Right atrium auricular region (tissue), 2 donors: ENCODE results near the gene AGTPBP1. TPM values are rescaled to one million over a fixed set of nuclear protein-coding genes. Genes with fewer than 3 reads are reported as not detected.

Source experiments
- DNase-seq: peaks from one replicate; pipeline ENCODE4 v3.0.0-alpha.2; 2019; ENCODE audit warnings: low spot score
- H3K27ac ChIP-seq, 2 donors: fragments of 200-600 bp; sonication (generic); 1 replicate in 1 of 2; 2 replicates in 1 of 2; pipeline ENCODE4 v1.5.1; 2016 to 2019
- H3K27me3 ChIP-seq, 2 donors: fragments of 200-600 bp; sonication (generic); one replicate each; pipeline versions ENCODE4 v1.5.1 to v1.6.0; 2017 to 2019
- H3K36me3 ChIP-seq: fragments of 200-600 bp; sonication (generic); one replicate; pipeline ENCODE4 v1.5.1; 2016
- H3K4me1 ChIP-seq, 2 donors: fragments of 200-600 bp; sonication (generic); one replicate each; pipeline versions ENCODE4 v1.5.1 to v1.6.0; 2017 to 2019
- H3K4me3 ChIP-seq, 2 donors: fragments of 200-600 bp; sonication (generic); 1 replicate in 1 of 2; 2 replicates in 1 of 2; pipeline ENCODE4 v1.5.1; 2017 to 2019; ENCODE audit warnings: mild to moderate bottlenecking in 1 of 2, moderate library complexity in 1 of 2
- H3K9me3 ChIP-seq, 2 donors: fragments of 200-600 bp; sonication (generic); one replicate each; pipeline ENCODE4 v1.5.1; 2019
- total RNA-seq, 2 donors: library from RNA; depleted of rRNA; stranded (reverse); fragments of >200 nt; gene quantifications; one replicate each; pipeline ENCODE4 v1.1.0, GENCODE V29; 2016
- TF ChIP-seq, protein P1 (sequence below), 2 donors: fragments of 200-600 bp; sonication (generic); IDR thresholded peaks; one replicate each; pipeline ENCODE4 v1.5.1; 2019; ENCODE audit warnings: antibody characterized with exemption in 2 of 2

The AGTPBP1 gene
- total RNA-seq, 2 donors from 2014 or later = 34.1 to 53.2 TPM

DNA sequence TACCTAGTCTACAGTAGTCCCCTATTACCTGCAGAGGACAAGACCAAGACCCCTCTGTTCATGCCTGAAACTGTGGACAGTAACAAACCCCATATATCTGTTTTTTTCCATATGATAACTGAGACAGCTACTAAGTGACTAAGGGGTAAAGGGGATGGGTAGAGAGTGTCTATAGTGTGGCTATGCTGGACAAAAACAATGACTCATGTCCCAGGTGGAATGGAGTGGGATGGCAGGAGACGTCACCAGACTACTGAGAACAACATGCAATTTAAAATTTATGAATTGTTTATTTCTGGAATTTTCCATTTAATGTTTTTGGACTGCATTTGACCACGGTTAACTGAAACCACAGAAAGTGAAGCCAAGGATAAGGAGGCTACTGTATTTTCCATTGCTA lies 171.8 kb downstream of the AGTPBP1 start:
- no peak for DNase-seq
- no peaks in the 10 kb centered on the region for H3K36me3 ChIP-seq
- TF ChIP-seq, protein P1, sequence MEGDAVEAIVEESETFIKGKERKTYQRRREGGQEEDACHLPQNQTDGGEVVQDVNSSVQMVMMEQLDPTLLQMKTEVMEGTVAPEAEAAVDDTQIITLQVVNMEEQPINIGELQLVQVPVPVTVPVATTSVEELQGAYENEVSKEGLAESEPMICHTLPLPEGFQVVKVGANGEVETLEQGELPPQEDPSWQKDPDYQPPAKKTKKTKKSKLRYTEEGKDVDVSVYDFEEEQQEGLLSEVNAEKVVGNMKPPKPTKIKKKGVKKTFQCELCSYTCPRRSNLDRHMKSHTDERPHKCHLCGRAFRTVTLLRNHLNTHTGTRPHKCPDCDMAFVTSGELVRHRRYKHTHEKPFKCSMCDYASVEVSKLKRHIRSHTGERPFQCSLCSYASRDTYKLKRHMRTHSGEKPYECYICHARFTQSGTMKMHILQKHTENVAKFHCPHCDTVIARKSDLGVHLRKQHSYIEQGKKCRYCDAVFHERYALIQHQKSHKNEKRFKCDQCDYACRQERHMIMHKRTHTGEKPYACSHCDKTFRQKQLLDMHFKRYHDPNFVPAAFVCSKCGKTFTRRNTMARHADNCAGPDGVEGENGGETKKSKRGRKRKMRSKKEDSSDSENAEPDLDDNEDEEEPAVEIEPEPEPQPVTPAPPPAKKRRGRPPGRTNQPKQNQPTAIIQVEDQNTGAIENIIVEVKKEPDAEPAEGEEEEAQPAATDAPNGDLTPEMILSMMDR (IDR thresholded peaks at IDR 0.05) = no peak
- H3K4me3 ChIP-seq = no peak overlapping the region
- H3K4me1 ChIP-seq = no peaks in the 10 kb centered on the region
- H3K27ac ChIP-seq = no peak overlapping the region
- no peaks in the 10 kb centered on the region for H3K27me3 ChIP-seq
- no peaks in the 10 kb centered on the region for H3K9me3 ChIP-seq

DNA sequence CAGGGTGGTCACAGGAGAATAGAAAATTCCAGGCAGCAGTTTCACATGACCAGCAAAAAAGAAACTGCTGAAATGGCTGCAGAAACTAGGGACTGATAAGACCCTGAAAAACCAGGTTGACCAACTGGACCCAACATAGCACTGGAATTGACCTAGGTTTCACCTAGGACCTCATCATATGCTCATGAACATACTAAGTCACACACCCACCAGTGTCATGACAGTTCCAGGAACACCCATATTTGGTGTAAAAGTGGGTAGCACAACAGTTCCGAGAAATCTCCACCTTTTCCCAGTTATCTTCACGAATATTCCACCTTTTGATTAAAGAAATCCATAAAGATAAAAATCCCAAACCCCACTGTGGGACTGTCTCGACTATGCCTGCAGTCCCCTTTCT lies 182.2 kb downstream of the AGTPBP1 start:
- Histone ChIP-seq H3K4me1 (no peaks in the 10 kb centered on the region), H3K36me3 (no peaks in the 10 kb centered on the region), H3K27me3 (no peaks in the 10 kb centered on the region), H3K27ac (no peak overlapping the region), H3K9me3 (no peaks in the 10 kb centered on the region), H3K4me3 (no peak overlapping the region)
- DNase-seq = no peak
- TF ChIP-seq, protein P1 (IDR thresholded peaks at IDR 0.05) = no peak

GRCh38 chr9:85554349-85554748 lies 187.4 kb downstream of the AGTPBP1 start:
- Histone ChIP-seq H3K9me3 (no peaks in the 10 kb centered on the region), H3K4me3 (no peak overlapping the region), H3K36me3 (no peaks in the 10 kb centered on the region), H3K27me3 (no peaks in the 10 kb centered on the region), H3K4me1 (no peaks in the 10 kb centered on the region), H3K27ac (no peak overlapping the region)
- no peak for DNase-seq
- TF ChIP-seq, protein P1 (IDR thresholded peaks at IDR 0.05) = no peak

DNA sequence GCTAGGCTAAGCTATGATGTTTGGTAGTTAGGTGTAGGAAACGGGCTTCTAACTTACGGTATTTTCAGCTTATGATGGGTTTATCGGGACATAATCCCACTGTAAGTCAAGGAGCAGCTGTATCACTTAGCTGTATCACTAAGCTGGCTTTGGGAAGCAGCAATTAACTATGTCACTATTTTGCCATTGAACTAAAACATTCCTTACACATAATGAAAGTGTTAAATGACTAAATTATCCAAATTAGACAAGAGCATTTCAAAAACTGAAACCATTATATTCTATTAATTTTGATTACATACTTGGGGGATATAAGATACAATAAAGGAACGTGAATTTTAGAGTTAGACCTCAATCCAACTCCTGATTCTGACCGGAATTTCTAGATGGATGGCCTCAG lies 188.3 kb downstream of the AGTPBP1 start:
- no peaks in the 10 kb centered on the region for H3K4me1 ChIP-seq
- no peaks in the 10 kb centered on the region for H3K9me3 ChIP-seq
- no peaks in the 10 kb centered on the region for H3K27me3 ChIP-seq
- H3K4me3 ChIP-seq = no peak overlapping the region
- TF ChIP-seq, protein P1 (IDR thresholded peaks at IDR 0.05) = no peak
- no peaks in the 10 kb centered on the region for H3K36me3 ChIP-seq
- no peak for DNase-seq
- no peak overlapping the region for H3K27ac ChIP-seq

DNA sequence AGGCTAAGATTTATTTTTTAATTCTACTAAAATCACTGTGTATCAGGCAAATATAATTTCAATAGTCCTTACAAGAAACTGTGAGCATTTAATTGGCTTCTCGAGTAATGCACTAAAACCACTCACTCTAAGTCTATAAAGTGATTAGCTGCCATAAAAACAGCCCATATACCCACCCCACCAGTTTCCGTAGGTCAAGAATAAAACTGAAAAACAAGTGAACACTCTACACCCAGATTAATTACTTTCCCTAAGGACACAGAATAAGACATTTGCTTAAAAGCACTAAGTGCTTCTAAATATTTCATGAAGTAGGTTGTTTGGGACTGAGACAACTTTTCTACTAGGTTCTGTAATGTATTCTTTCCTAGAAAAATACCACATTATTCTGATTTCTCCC lies 194.2 kb downstream of the AGTPBP1 start:
- H3K4me1 ChIP-seq = no peaks in the 10 kb centered on the region
- no peaks in the 10 kb centered on the region for H3K27me3 ChIP-seq
- no peak overlapping the region for H3K27ac ChIP-seq
- DNase-seq = no peak
- TF ChIP-seq, protein P1 (IDR thresholded peaks at IDR 0.05) = no peak
- H3K36me3 ChIP-seq = no peaks in the 10 kb centered on the region
- no peaks in the 10 kb centered on the region for H3K9me3 ChIP-seq
- no peak overlapping the region for H3K4me3 ChIP-seq

- Histone ChIP-seq H3K4me3 (no peak overlapping the region), H3K4me1 (no peaks in the 10 kb centered on the region), H3K9me3 (no peaks in the 10 kb centered on the region), H3K27ac (no peak overlapping the region), H3K36me3 (no peaks in the 10 kb centered on the region), H3K27me3 (no peaks in the 10 kb centered on the region)
- TF ChIP-seq, protein P1 (IDR thresholded peaks at IDR 0.05) = no peak
- no peak for DNase-seq
Observed at GRCh38 chr9:85543196-85543595, 198.6 kb downstream of the AGTPBP1 start.
